DND-41 (cell line): ENCODE measurements around the gene CREBL2.

ENCODE experiments used
- CTCF ChIP-seq: IDR thresholded peaks from 2 replicates; pipeline ENCODE4 v1.5.1; 2012; ENCODE audit warnings: borderline replicate concordance, low read length, moderate library complexity, mild to moderate bottlenecking; ENCODE audit not compliant: poor library complexity, severe bottlenecking; ENCODE audit errors: extremely low read depth
- EZH2 ChIP-seq: IDR thresholded peaks from 3 replicates; pipeline ENCODE4 v1.6.1; 2012; ENCODE audit warnings: borderline replicate concordance, low read depth, mild to moderate bottlenecking, moderate library complexity, low read length, inconsistent platforms; ENCODE audit not compliant: severe bottlenecking

DNA sequence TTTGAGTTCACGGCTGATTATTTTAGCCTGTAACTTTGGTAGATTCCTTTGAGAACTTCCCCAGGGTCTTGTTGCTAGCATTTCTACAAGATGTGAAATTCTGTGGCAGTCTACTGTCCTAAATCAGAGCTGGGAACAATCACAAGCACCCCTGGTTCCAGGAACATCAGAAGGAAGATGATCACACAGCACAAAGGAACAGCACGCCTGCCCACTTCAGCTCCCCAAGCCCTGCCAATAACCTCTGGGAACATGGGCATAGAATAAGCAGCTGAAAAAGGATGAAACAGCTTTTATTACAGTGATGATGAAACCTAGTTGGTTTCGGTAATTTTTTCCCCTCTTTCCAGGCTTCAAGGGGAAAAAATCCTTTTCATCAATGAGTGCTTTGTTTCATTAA lies 72.0 kb downstream of the CREBL2 start:
- no peak for TF ChIP-seq CTCF
- TF ChIP-seq EZH2 = no peak
